ENCODE measurements around the gene PSG1. TPM values are rescaled to one million over a fixed set of nuclear protein-coding genes. Genes with fewer than 3 reads are reported as not detected.
"Not testable (repeated sequence)": the region's sequence is repeated elsewhere in the genome, so short reads cannot be mapped to it uniquely, and the experiment has no call there.

The PSG1 gene
- total RNA-seq = not detected in 2 replicates
- polyA plus RNA-seq = not detected in 2 replicates

DNA sequence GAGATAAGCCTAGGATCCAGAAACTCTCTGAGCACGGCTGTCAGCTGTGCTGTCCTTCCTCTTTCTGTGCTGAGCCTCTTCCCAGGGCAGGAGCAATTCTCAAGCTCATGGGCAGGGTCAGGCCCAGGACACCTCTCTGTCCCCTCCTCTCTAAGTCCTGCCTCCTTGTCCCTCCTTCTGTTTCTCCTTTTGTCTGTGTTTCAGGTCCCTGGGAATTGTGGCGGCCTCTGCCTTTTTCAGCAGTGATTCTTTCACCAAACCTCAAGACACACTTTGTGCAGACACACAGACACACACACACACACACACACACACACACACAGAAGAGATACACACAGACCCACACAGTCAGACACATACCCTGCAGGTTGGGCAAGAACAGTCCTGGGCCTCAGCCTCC is at the start of gene PSG1:
Gene PSG1, minus strand, starts transcription at position 101 of the 400 bp plus-strand sequence. CDS start 132 bp downstream, outside the sequence.
- H3K9me3 ChIP-seq (ENCODE audit: low read depth) = no peaks in the 10 kb centered on the region
- no peak for DNase-seq (ENCODE audit: low read depth in 1 of 2, low spot score in 1 of 2)
- no peaks in the 10 kb centered on the region for H3K4me1 ChIP-seq (ENCODE audit: low read depth)
- H3K27me3 ChIP-seq = no peaks in the 10 kb centered on the region
- H3K4me3 ChIP-seq = no peak within 1 kb of the TSS
- TF ChIP-seq, protein P1, sequence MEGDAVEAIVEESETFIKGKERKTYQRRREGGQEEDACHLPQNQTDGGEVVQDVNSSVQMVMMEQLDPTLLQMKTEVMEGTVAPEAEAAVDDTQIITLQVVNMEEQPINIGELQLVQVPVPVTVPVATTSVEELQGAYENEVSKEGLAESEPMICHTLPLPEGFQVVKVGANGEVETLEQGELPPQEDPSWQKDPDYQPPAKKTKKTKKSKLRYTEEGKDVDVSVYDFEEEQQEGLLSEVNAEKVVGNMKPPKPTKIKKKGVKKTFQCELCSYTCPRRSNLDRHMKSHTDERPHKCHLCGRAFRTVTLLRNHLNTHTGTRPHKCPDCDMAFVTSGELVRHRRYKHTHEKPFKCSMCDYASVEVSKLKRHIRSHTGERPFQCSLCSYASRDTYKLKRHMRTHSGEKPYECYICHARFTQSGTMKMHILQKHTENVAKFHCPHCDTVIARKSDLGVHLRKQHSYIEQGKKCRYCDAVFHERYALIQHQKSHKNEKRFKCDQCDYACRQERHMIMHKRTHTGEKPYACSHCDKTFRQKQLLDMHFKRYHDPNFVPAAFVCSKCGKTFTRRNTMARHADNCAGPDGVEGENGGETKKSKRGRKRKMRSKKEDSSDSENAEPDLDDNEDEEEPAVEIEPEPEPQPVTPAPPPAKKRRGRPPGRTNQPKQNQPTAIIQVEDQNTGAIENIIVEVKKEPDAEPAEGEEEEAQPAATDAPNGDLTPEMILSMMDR (IDR thresholded peaks at IDR 0.05; ENCODE audit: low read depth, low read length) = no peak
- H3K27ac ChIP-seq = no peak within 1 kb of the TSS
- no peaks in the 10 kb centered on the region for H3K36me3 ChIP-seq

GRCh38 chr19:42928896-42929295 is 49.4 kb upstream of the PSG1 start:
- Histone ChIP-seq H3K4me1 (ENCODE audit: low read depth) (no peaks in the 10 kb centered on the region), H3K27me3 (no peaks in the 10 kb centered on the region), H3K27ac (no peak overlapping the region), H3K36me3 (no peaks in the 10 kb centered on the region), H3K4me3 (no peak overlapping the region), H3K9me3 (ENCODE audit: low read depth) (no peaks in the 10 kb centered on the region)
- TF ChIP-seq, protein P1 (IDR thresholded peaks at IDR 0.05; ENCODE audit: low read depth, low read length) = no peak
- no peak for DNase-seq (ENCODE audit: low read depth in 1 of 2, low spot score in 1 of 2)

DNA sequence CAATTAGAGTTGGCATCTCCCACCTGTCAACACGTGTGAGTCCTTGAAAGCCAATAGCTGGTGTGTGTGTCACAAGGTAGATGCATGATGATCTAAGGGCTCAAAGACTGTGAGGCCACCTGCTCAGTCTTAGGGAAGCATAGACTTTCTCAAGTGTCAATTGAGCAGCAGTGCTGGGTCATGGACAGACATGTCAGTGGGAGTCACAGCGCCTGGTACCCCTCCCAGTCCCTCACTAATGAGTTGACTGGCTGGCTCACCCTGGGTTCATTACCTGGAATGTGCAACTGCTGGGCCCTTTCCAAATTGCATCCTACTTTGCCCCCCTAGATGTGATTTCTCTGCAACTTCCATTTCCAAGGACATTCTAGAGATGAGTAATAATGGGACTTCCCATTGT is 47.3 kb upstream of the PSG1 start:
- Histone ChIP-seq H3K4me1 (ENCODE audit: low read depth) (no peaks in the 10 kb centered on the region), H3K36me3 (no peaks in the 10 kb centered on the region), H3K27me3 (no peaks in the 10 kb centered on the region), H3K27ac (no peak overlapping the region), H3K4me3 (no peak overlapping the region), H3K9me3 (ENCODE audit: low read depth) (no peaks in the 10 kb centered on the region)
- TF ChIP-seq, protein P1 (IDR thresholded peaks at IDR 0.05; ENCODE audit: low read depth, low read length) = no peak
- no peak for DNase-seq (ENCODE audit: low read depth in 1 of 2, low spot score in 1 of 2)

GRCh38 chr19:42923106-42923505 is 43.6 kb upstream of the PSG1 start:
- TF ChIP-seq, protein P1 (IDR thresholded peaks at IDR 0.05; ENCODE audit: low read depth, low read length) = peak; percentile 63
- DNase-seq (ENCODE audit: low read depth in 1 of 2, low spot score in 1 of 2) = peak in 1 of 2 donors; percentile 57
- H3K27me3 ChIP-seq; H3K4me1 ChIP-seq (ENCODE audit: low read depth); H3K36me3 ChIP-seq; H3K9me3 ChIP-seq (ENCODE audit: low read depth); H3K4me3 ChIP-seq; H3K27ac ChIP-seq: not testable (repeated sequence)

- not testable (repeated sequence) for H3K27me3 ChIP-seq; DNase-seq (ENCODE audit: low read depth in 1 of 2, low spot score in 1 of 2); H3K4me1 ChIP-seq (ENCODE audit: low read depth); H3K4me3 ChIP-seq; H3K9me3 ChIP-seq (ENCODE audit: low read depth); H3K27ac ChIP-seq; H3K36me3 ChIP-seq
Observed at GRCh38 chr19:42920971-42921370, 41.5 kb upstream of the PSG1 start.

DNA sequence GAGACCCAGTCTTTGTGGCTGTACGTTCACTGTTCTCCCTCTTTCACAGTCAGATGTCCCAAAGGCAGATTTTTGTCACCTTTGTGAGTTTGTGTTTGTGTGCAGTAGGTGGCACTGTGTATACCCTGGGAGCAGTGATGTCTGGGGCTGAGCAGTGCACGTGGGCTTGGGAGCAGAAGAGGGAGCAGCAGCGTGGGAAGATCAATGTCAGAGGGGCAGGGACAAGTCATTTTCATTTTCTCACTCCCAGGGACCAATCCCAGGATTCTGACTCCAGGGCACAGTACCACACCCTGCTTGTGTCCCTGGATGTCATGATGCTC is 40.2 kb upstream of the PSG1 start:
- TF ChIP-seq, protein P1 (IDR thresholded peaks at IDR 0.05; ENCODE audit: low read depth, low read length) = no peak
- no peaks in the 10 kb centered on the region for H3K9me3 ChIP-seq (ENCODE audit: low read depth)
- no peaks in the 10 kb centered on the region for H3K4me1 ChIP-seq (ENCODE audit: low read depth)
- H3K27me3 ChIP-seq = no peaks in the 10 kb centered on the region
- no peaks in the 10 kb centered on the region for H3K36me3 ChIP-seq
- no peak for DNase-seq (ENCODE audit: low read depth in 1 of 2, low spot score in 1 of 2)
- no peak overlapping the region for H3K4me3 ChIP-seq
- no peak overlapping the region for H3K27ac ChIP-seq

All from cardiac muscle cell (in vitro differentiated cells and primary cell).